HG03442 (cell line): ENCODE measurements around the gene C9orf50.
"Not testable (repeated sequence)": the region's sequence is repeated elsewhere in the genome, so short reads cannot be mapped to it uniquely, and the experiment has no call there.

Source experiments
- ATAC-seq: cut with Tn5 transposase; IDR thresholded peaks from one replicate; pipeline ENCODE4 v1.9.1; 2021; ENCODE audit warnings: mild to moderate bottlenecking, moderate library complexity; ENCODE audit not compliant: unreplicated experiment

The C9orf50 gene

DNA sequence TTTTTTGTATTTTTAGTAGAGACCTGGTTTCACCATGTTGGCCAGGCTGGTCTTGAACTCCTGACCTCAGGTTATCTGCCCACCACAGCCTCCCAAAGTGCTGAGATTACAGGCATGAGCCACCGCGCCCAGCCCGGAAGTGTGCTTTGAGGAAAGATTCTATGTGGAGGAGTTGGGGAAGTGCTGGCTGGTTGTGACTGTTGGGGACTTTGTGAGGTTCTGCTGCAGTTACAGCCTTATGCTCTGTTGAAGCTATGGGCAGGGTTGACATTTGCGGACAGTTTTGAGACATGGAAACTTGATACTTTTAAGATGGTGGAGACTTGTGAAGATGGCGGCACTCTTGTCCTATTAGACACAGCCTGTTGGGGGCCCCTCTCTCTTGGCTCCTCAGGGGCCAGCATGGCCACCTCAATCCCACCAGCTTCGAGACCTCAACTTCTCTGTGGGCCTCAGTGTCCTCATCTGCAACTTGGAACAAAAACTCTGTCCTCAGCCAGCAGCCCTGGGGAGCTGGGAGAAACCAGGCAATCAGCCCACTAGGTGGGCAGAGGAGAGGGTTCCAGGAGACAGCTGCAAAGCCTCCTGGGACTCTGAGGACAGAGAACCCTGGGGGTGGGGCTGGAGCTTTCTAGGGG lies 24.9 kb downstream of the C9orf50 start:
- no peak for ATAC-seq

DNA sequence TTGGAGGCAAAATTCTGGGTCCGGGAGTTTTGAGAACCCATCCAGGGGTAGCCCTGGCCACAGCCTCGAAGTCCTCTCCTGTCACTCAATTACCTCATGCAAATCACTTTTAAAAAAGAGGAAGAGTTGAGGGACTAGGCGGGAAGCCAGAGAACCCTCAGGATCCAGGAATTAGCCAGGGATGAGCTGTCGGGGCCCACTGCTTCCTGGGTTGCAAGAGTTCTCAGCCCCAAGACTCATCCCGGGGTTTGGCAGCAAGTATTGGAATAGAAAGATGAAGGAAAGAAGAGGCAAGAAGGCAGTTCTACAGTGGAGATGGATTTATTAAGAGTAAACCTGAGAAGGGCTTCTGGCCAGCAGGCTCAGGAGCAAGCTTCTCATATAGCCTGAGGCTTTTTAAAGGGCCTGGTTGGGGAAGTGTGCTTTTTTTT lies 25.6 kb downstream of the C9orf50 start:
- ATAC-seq: no peak

DNA sequence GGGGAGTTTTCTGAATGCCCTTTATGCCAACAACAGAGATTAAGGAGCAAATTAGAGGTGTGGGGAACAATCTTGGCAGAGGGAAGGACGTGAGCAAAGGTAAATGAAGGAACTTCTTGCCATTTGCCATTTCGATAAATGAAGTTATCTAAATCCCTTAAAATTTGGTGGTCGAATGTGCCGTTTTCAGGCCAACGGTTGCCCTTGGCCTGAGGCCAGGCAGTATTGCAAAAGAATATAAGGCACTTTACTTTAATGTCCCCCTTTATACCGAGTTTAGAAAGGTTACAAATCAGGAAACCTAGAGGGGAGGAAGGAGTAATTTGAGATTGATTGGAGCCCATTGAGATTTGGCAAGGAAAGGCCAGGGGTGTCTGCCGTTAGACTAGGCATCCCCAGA lies 26.3 kb downstream of the C9orf50 start:
- no peak for ATAC-seq

DNA sequence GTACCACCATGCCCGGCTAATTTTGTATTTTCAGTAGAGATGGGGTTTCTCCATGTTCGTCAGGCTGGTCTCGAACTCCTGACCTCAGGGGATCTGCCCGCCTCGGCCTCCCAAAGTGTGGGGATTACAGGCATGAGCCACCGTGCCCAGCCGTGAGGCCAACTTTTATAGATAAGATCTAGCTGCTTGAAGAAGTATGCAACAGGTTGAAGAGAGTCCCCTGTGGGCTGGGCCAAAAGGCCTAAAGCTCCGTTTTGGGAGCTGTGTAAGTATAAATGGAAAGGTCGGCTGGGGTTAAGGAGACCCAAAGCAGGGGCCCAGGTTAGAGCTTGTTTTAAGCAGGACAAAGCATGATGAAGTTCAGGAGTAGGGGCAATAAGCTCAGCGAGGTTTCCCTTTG lies 28.1 kb downstream of the C9orf50 start:
- ATAC-seq: not testable (repeated sequence)

DNA sequence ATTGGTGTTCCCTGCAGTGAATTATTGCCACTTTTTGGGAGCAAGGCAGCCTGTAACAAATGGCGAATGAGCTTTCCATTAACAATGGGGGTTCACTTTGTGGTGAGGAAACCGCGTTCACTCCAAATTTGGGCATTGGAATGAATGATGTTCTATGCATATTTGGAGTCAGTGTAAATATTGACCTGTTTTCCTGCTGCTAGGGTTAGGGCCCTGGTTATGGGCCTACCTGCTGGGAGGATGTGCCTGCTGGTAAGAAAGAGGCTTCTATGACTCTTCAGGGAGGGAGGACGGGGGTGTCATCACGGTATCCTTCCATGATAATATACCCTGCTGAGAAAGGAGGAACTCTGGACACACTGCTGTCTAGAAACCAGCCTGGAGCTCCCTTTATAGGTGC lies 29.0 kb downstream of the C9orf50 start:
- no peak for ATAC-seq

DNA sequence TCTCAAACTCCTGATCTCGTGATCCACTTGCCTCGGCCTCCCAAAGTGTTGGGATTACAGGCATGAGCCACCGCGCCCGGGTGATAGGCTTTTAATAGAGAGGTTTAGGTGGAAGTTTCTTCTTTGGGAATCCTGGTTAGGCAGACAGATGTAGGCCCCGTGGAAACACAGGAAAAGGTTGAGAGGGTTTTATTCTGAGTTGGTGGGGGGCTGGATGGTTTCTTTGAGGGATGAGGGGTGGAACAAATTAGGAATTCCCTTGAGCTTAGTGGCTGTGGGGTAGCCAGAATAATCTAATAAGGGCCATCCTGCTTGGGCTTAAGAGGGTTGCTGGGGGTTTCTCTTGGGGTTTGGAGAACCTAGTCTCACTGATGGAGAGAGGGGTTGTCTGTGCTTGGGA lies 30.4 kb downstream of the C9orf50 start:
- ATAC-seq: no peak

DNA sequence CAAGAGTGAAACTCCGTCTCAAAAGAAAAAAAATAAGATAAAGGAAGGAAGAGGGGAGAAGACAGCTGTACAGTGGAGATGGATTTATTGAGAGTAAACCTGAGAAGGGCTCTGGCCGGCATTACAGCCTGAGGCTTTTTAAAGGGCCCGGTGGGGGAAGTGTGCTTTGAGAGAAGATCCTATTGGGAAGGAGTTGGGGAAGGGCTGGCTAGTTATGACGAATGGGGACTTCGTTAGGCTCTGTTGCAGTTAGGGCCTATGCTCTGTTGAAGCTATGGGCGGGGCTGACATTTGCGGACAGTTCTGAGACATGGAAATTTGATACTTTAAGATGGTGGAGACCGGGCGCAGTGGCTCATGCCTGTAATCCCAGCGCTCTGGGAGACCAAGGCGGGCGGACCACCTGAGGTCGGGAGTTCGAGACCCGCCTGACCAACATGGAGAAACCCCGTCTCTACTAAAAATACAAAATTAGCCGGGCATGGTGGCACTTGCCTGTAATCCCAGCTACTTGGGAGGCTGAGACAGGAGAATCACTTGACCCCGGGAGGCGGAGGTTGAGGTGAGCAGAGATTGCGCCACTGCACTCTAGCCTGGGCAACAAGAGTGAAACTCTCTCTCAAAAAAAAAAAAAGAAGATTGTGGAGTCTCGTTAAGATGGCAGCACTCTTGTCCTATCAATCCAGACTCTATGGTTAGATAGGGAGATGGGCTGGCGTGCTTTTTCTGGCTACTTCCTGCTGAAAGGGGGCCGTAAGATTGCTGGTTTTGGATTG lies 33.2 kb downstream of the C9orf50 start:
- ATAC-seq: no peak

DNA sequence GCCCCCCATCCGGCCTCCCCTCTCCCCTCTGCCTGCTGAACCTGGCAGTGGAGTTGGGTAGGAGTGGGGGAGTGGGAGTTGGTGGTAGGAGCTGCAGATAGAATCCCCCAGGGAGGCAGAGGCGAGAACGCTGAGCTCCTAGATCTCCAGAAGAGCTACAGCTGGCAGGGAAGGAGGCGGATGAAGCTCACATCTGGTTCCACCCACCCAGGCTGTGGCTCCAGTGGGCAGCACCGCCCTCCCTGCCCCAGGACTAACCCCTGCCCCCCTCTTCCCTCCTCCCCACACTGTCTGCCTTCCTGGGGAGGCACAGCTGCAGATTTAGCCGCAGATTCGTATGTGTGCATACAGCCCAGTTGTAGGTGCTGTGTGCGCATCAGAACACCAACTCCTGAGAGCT lies 34.2 kb downstream of the C9orf50 start:
- no peak for ATAC-seq

DNA sequence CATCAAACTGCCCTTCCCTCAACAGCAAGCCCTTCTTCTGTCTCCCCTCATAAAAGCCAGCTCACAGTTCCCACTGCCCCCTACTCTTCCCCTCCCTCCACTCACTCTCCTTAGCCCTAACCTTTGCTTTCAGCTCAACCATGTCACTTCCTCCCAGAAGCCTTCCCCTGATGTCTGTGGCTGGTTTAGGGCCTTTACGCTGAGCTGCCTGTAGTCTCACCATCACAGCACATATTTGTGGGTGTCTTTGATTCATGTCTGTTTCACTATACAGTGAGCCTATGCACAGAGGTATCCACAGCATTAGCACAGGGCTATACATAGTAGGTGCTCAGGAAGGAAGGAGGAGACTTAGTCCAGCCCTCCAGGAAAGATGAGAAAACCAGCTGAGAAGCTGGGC lies 34.7 kb downstream of the C9orf50 start:
- no peak for ATAC-seq

DNA sequence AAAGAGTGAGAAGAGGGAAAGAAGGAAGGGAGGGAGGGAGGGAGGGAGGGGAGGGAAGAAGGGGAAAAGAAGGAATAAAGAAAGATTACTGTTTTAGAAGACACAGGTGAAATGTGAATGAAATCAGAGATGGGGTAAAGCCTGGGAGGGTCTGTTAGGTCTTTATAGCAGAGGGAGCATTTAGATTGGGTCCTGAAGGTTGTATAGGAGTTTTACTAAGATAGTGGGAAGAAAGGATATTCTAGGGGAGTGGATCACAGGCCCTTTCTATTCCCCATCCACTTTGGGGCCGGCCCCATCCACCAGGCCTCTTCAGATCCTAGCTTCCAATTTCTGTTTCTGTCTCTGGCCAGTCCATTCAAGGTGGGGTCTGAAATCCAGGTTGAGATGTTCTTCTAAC lies 35.5 kb downstream of the C9orf50 start:
- no peak for ATAC-seq

DNA sequence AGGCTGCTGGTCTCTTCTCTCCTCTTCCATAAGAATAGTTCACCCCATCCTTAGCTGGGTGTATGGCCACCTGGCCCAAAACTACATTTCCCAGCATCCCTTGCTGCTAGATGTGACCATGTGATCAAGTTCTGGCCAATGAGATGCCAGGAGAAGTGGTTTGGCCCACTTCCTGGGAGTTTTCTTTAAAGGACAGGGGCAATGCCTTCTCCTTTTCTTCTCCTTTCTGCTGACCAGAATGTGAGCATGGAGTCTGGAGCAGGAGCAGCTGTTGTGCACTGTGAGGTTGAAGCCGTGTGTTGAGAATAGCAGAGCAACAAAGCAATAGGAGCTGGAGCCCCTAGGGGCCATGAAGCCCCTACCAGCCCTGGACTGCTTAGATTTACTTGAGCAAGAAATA lies 36.8 kb downstream of the C9orf50 start:
- ATAC-seq: no peak

DNA sequence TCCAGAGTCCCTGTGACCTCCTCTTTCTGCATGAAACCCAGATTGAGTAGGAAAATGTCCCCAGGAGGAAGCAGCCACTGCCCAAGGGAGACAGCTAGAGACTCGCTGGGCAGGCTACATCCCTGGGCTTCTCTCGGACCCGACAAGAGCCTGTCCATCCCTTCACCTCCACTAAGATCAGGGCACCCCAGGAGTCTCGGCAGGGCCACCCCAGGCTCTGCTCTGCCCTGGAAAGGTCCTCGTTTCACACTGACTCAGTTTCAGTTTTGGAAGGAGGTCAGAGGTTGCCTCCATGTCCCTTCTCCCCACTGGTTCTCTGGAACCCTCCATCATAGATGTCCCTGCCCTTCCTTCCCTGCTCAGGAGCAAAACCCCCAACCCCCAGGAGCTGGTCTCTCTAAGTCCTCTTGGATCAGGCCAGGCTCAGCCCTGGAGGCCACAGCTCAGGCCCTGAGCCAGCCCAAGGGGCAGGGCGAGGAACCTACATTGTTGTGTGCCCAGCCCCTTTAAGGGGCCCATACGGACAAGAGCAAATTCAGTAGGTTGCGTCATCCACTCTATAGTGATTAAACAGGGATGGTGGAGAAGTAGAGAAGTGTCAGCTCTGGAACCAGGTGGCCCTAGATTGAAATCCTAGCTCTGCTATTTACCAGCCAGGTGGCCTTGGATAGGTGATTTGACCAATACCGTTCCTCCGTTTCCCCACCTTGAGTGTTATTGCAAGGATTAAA lies 37.4 kb downstream of the C9orf50 start:
- no peak for ATAC-seq

DNA sequence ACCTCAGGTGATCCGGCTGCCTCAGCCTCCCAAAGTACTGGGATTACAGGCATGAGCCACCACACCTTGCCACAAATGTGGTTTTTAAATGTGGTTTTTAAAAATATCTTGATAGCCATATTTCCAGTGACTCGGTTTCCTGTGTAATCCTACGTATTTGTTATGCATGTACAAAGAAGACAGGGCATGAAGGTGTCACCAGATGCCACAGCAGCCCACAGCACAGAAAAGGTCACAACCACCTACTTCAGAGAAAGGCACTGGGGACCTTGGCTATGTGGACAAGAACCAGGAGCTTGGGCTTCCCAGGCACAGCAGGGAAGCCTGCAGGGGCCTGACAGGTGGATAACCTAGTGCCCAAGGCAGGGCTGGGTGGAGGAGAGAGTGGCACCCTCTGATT lies 38.0 kb downstream of the C9orf50 start:
- no peak for ATAC-seq

DNA sequence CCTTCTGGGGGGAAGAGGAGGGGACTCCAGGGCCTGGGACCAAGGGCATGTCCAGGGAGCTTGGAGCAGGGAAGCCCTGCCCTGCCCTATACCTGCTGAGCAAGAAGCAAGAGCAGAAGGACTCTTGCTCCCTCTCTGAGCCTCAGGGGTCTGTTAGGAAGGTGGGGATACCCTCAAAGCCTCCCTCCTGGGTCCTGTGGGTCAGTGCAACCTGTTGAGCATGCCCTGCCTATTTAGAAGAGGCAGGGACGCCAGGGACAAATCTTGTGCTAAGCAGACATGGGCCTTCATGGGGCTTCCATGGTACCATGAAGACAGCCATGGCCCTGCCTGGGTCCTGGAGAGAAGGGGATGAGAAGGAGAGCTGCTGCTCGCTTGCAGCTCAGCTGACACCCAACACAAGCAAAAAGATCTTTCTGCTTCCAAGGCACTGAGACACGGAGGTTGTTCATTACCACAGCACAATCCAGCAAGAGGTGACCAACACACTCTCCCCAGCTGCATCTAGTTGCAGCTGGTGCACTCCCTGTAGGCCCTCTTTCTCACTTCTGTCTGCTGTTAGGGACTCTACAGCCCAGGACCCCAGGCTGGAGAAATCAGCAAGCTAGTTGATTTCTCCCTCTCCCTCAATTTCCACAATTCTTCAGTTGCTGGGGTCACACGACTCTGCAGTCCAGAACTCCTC lies 39.3 kb downstream of the C9orf50 start:
- no peak for ATAC-seq

DNA sequence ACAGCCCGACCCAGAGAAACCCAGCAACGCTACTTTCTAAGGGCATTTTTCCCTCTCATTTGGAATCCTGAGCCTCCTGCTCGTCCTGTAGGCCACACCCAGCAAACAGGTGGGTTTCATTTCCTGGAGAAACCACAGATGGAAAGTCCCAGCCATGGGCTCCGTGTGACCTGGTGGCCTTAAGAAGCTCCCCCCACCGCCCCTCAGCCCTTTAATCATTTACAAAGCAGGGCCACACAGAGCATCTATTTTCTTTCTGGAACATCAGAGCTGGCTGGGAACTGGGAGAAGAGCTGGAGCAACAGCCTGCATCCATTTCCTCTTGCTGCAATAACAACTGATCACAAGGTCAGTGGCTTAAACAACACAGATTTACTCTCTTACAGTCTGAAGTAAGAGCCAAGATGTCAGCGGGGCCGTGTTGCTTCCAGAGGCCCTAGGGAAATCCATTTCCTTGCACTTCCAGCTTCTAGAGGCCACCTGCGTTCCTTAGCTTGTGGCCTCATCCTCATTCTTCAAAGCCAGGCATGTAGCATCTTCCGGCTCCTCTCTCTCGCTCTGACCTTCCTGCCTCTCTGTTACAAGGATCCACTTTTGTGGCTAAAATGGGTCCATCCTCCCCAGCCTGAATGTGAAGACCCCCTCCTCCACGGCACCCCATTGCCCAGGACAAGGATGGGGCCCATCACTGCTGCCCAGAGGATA lies 40.5 kb downstream of the C9orf50 start:
- no peak for ATAC-seq

DNA sequence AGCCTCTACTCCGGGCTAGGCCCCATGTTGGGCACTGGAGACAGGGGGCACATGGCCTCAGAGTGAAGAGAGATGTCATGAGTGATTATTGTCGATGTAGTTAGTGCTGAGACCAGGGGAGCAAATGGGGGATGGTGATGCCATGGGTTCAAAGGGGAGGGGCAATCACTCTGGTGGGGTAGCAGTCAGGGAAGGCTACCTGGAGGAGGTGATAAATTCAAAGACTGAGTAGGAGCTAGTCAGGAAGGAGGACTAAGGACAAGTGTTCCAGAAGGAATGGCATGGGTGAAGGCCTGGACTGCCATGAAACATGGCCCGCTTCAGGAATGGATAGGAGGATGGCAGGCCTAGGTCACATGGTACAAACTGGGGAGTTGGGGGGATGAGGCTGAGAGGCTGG lies 41.6 kb downstream of the C9orf50 start:
- no peak for ATAC-seq

DNA sequence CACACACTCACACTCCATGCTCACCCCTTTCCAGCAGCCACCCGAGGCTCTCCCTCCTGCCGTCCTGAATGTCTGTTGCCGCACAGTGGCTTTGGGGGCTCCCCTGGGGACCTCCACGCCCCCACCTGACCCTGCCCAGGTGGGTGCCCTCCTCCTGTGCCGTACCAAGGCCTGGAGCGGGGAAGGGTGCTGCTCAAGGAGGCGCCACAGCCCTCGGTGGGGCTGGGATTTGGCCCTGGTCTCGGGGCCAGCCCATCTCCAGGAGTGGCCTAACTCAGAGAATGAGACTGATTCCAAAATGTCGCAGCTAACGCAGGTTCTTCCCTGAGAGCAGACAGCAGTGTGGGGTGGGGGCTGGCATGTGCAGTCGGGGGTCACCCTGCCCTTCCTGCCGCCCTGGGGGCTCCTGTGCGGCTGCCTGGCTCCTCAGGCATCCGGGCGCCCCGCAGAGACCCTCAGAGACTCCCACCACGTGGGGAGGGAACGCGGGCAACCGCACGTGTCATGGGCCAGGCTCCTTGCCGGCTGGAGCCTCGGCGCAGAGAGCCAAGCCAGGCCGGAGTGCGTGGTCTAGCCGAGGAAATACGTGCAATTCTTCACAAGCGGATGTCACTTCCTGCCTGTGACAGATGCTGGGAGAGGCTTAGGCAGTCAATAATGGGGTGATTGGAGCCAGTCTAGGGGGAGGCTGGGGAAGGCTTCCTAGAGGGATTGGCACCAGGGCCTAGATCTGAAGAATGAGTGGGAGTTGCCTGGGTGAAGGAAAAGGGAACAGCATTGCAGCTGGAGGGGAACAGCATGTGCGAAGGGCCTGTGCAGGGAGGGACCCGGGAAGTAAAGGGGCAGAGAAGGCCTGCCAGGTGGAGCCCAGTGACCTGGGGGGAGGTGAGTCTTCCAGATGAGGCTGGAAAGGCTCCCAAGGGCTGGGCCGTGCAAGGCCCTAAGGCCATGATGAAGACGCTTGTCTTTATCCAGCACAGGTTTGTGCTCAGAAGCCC lies 44.1 kb downstream of the C9orf50 start:
- ATAC-seq: no peak

DNA sequence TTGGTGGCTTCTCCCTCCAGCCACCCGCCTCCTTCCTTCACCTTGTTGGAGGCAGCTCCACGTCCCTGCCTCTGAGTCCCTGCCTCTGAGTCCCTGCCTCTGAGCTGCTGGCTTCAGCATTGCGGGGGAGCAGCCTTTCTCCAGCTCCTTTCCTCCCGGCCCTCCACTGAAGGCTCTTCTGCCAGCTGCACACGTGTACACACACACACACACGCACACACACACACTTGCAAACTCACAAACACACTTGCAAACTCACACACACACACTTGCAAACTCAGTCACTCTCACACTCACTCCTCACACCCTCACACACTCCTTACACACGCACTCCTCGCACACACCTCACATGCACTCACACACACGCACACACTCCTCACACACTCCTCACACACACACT lies 45.1 kb downstream of the C9orf50 start:
- ATAC-seq: no peak

DNA sequence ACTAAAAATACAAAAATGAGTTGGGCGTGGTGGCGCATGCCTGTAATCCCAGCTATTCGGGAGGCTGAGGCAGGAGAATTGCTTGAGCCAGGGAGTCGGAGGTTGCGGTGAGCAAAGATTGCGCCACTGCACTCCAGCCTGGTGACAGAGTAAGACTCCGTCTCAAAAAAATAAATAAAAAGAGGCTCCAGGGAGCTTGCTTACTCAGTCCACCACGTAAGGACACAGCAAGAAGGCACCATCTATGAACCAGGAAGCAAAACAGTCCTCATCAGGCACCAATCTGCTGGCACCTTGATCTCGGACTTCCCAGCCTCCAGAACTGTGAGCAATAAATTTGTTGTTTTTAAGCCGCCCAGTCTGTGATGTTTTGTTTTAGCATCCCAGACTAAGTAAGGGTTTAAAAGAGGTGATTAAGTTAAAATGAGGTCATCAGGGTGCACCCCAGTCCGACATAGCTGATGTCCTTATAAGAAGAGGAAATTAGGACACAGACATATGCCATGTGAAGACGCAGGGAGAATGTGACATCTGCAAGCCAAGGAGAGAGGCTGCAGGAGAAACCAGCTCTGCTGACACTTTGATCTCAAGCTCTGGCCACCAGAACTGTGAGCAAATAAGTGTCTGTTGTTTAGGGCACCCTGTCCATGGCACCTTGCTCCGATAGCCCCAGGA lies 45.9 kb downstream of the C9orf50 start:
- no peak for ATAC-seq
